NCI-H187 treated with DMSO at 0.1 percent for 48 hours (cell line): ENCODE data around the gene APOL2.
"Not testable (repeated sequence)": the region's sequence is repeated elsewhere in the genome, so short reads cannot be mapped to it uniquely, and the experiment has no call there.

Source experiments
- DNase-seq: peaks from one replicate; lab custom pipeline; 2025; lab: John Stamatoyannopoulos, UW

APOL2 gene

DNA sequence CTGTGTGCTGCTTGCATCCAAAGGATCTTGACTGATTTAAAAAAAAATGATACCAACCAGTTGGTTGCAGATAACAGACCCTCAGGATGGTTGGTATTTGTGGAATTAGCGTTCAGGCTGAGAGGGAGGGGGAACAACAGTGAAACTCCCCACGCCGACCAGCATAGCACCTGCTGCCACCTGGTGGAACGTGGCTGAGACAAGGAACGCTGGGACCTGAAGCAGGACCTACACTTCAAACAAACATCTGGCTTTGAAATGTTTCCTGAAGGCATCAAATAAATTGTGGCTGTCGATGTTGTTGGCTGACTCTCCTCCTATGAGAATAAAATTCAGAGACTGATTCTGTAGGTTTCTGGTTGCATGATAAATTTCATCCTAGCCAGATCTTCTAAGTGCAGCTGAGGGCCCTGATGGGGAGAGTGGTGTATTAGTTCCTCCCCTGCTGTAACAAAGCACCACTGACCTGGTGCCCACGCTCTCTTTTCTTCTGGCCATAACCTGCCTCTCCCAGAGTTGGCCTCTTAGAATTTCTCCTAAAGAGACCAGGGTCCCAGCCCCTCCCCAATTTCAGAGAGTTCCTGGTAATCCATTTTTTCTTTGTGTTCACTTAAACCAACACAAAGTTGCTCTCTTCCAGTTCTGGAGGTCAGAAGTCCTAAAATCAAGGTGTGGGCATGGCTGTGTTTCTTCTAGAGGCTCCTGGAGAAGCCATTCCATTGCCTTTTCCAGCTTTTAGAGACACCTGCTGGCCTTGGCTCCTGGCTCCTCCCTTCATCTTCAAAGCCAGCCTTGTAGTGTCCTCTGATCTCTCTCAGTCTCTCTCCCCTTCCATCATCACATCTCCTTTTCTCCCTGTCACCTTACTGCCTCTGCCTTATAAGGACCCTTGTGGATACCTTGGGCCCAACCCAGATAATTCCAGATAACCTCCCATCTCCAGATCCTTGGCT lies 17.3 kb downstream of the APOL2 start:
- DNase-seq = no peak

DNA sequence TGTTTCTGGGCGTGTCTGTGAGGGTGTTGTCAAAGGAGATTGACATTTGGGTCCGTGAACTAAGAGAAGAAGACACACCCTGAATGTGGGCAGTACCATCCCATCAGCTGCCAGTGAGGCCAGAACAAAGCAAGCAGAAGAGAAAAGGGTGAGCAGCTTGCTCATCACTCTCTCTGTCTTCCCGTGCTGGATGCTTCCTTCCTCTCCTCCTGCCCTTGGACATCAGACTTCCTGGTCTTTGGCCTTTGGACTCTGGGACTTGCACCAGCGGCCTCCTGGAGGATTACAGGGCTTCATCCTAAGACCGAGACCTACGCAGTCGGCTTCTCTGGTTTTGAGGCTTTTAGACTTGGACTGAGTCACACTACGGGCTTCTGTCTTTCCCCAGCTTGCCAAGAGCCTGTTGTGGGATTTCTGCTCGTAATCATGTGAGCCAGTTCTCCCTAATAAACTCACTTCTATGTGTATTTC lies 18.8 kb downstream of the APOL2 start:
- no peak for DNase-seq

DNA sequence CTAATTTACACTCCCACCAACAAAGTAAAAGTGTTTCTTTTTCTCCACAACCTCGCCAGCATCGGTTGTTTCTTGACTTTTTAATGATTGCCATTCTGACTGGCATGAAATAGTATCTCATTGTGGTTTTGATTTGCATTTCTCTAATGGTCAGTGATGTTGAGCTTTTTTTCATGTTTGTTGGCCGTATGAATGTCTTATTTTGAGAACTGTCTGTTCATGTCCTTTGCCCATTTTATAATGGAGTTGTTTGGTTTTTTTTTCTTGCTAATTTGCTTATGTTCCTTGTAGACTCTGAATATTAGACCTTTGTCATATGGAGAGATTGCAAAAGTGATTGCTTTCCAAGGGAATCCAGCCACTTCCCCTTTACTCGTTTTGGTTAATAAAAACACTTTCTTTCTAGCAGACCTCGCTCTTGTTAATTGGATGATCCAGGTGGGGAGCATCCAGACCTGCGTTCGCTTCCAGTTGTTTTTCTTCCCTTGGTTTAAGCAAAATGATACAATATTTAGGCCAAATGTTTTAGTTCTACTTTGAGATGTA lies 20.6 kb downstream of the APOL2 start:
- no peak for DNase-seq

DNA sequence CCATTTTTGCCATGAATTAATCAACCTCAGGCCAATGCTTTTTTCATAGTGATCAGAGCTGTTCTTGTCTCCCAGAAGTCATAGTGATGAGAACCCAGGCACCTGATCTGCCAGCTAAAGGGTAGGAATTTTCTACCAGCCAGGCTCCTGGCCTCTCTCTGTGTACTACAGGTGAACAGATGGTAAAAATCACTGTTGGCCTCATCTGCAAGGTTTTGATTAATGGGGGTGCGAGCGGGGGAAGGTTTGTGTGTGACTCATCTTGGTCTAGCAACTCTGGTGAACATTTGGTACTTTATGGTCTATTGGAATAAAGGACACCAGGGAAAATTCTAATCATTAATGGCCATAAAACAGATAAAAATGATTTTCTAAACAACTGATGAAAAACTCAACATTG lies 23.3 kb downstream of the APOL2 start:
- DNase-seq = no peak

DNA sequence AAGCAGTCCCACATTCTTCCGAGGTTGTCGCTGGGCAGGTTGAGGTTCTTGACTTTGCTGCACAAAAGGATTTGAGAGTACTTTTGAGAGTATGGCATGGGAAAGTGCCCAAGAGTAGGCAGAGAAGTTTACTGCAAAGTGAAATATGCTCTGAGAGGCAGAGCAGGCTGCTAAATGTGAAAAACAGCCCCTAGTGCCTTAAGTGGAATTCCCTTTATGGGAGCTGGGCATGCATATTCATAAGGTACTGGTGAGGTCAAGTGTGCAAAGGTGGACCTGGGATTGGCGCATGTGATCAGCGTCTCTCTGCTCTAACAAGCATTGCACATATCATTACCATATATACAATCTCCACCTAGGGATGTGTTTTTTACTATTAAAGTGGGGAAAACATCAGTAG lies 25.7 kb downstream of the APOL2 start:
- DNase-seq = no peak

DNA sequence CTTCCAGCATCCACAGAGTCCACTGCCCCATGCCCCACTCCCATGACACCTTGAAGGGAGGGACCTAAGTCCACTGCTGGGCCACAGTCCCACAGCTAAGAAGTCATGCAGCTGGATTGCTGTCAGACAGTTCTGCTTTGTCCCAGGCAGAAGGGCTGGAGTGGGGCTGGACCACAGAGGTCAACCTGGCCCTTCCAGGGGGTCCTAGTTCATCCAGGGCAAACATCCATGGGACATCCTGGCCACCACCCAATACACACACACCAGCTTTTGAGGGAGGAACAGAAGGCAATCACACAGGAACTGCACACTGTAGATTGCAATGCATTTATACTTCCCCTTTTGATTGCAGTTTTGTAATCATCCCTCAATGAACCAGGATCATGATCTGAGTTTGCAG lies 26.4 kb downstream of the APOL2 start:
- no peak for DNase-seq

DNA sequence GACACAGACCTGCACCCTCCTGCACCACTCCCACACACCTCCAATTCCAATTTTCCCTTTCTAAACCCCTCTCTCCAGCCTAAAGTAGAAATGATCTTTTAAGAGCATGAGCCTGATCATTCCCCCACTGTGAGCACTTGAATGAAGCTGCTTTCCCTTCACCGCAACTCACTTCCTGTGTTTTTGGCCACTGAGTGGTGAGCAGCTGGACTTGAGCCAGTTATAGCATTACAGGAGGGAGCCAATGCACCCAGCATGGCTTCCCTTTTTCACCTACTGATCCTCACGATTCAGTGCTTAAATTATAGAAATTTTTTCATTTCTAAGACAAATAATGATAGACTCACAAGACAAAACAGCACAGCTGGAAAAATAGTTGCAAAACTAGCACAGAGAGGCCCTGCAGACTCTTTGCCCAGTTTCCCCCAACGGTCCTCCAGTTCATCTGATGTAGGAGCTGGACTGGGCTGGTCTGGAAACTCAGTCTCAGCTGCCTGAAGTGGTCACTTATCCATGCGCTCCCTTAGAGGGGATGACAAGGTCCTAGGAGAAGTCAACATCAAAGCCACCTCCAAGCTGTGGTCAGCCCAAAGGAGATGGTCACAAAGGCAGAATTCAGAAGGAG lies 28.0 kb downstream of the APOL2 start:
- DNase-seq = no peak

DNA sequence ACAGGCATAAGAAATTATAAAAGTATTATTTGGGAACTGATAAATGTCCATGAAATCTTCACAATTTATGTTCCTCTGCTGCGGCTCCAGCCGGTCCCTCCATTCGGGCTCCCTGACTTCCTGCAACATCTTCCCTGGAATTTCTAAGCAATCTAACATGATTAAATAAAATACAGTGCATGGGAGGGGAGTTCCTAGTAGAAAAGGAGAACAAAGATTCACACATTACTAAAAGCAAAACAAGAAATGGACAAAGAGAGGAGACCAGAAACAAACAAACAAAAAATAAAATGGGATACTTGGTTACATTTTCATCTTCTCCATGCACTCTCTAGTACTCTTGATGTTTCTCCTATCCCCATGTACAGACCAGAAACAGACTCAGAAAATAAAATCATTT lies 29.1 kb downstream of the APOL2 start:
- DNase-seq = no peak

DNA sequence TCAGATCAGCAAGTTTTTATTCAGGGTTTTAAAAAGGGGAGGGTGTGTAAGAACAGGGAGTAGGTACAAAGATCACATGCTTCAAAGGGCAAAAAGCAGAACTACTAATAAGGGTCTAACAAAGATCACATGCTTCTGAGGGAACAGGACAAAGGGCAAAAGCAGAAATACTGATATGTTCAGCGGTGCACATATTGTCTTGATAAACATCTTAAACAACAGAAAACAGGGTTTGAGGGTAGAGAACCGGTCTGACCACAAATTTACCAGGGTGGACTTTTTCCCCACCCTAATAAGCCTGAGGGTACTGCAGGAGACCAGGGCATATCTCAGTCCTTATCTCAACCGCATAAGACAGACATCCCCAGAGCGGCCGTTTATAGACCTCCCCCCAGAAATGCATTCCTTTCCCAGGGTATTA lies 29.8 kb downstream of the APOL2 start:
- not testable (repeated sequence) for DNase-seq

DNA sequence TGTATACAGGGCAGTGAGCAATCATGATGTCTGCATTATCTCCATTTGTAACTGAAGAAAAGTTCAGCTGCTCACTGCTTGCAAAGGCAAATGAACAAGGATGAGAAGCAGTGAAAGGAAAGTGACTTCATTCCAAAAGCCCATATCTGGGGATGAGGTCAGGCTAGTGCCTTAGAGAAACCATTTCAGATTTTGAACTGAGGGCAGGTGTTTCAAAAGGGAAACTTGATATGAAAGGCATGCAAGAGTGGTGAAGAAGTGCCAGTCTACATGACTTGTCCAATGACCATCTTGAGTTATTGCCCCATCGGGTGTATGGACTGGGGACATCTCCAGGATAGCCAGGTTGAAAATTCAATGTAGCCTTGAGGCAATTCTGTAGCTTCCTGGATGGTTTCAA lies 30.4 kb downstream of the APOL2 start:
- no peak for DNase-seq

DNA sequence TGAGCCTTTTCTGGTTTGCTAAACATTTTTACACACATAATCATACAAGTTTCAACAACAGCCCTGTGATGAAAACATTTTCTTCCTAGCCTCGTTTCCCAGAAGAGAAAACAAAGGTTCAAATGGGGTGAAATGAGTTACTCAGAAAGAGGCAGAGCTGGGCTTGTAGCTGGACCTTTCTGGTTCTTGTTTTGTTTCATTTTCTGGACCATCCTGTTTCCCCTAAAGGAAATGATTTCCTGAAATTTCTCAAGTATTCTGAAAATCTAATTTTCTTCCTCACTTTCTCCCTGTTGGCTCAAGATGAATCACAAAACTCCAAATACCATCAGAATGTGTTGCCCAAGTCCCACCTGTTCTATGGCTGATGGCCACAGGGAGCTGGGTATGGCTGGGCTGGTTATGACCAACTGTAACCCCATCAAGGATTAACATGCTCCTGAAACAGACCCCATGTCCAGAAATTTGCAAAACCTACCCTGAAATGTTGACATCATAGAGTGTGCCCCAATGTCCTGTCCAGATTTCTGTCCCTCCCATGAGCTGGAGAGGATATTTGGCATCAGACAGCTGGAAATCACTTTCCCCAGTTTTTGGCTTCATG lies 31.1 kb downstream of the APOL2 start:
- DNase-seq = no peak

DNA sequence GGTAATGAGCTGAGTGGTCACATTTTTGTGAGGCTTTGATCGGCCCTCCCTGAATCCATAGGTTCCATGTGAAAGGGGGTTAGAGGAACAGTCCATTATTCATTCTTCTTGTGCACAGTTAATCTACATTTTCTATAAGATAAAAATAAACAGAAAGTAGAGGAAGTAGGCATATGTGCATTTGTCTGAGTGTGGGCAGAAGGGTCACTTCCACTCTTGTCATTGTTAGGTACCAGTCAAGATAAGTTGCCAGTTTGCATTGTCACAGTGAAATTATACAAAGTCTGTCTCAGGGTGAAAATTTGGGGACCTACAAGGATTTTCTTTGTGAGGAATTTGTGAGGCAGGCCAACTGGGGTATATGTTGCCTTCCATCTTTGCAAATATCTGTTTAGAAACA lies 33.1 kb downstream of the APOL2 start:
- no peak for DNase-seq

DNA sequence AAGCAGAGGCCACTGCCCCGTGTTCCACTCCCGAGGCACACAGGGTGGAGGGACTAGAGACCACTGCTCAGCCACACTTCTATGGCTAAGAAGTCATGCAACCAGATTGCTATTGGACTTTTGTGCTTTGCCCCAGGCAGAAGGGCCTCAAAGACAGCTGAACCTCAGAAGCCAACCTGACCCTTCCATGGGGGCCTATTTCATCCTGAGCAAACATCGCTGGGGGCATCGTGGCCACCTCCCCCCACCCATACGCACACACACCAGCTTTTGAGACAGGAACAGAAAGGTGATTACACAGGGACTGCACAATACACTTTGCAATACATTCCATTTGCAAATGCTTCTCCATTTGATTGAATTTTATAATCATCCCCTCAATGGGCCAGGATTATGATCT lies 33.8 kb downstream of the APOL2 start:
- not testable (repeated sequence) for DNase-seq

DNA sequence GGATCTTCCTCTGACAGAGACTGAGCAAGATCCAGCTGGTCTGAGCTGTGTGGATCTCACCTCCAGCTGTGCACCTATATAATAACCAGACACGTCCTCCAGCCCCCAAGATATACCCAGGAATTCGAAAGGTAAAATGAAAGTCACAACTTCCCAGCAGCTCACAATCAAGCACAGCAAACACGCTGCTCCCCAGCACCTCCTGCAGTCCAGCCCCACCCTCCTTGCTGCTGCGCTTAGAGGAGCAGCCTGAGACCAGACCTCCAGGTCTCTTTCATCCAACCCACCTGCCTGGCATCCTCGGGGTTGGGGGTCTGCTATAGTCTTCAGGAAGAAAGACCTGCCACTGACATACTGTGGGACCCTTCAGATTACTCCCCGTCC lies 34.7 kb downstream of the APOL2 start:
- no peak for DNase-seq

DNA sequence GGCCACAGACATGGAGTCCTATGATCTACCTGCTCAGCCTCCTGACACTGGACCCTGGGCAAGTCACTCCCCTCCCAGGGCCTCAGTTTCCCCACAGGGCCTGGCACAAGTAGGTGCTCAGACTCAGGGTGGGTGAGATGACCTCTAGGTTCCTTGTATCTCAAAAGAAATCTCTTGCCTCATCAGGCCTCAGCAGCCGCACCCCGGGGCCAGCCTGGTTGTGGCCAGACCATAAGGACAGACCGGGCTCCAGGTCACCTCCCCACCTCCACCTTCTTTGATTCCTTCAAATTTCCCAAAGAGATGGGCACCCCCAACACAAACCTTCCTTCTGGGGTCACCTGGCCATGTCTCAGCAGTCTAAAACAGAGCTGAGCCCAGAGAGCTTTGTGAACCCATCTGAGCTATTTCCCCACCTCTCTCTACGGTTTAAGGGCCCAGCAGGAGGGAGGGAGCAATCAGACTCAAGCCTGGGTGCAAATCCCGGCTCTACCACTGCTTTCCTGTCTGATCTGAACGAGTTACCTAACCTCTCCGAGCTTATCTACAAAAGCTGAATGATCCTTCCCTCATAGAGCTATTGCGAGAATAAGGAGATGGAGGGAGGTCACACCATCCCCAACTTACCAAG lies 35.2 kb downstream of the APOL2 start:
- no peak for DNase-seq

DNA sequence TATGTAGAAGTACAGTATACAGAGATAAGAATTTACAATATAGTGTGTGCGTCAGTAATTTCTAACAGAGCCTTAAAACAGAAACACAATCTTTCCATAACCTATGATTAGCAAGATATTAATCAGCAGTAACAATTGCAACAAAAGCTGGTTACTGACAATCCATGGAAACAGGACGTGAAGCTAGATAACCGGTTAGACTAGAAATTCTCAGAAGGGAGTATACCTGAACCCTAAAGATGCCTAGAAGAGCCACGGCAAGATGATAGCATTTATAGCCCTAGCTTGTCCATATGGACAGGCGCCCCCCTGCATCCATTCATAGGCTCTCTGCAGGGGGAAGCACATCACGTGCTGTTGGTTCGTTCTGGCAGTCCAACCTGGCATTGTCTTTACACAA lies 35.9 kb downstream of the APOL2 start:
- DNase-seq = not testable (repeated sequence)

DNA sequence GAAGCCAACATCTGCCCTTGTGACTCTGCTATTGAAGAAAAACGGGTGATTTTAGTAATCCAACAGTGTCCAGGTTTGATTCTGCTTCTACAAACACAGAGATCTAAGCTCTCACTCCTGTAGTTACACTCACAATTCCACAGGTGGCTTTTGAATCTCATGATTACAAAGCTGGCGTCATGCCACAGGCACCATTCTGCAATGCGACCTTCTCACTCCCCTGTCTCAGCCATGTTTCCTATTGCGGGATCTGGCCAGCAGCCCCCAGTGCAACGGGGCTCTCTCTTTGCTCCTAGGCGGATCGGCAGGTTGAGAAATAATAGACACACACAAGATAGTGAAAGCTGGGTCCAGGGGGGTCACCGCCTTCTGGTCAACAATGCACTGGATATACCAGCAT lies 36.4 kb downstream of the APOL2 start:
- DNase-seq = not testable (repeated sequence)

DNA sequence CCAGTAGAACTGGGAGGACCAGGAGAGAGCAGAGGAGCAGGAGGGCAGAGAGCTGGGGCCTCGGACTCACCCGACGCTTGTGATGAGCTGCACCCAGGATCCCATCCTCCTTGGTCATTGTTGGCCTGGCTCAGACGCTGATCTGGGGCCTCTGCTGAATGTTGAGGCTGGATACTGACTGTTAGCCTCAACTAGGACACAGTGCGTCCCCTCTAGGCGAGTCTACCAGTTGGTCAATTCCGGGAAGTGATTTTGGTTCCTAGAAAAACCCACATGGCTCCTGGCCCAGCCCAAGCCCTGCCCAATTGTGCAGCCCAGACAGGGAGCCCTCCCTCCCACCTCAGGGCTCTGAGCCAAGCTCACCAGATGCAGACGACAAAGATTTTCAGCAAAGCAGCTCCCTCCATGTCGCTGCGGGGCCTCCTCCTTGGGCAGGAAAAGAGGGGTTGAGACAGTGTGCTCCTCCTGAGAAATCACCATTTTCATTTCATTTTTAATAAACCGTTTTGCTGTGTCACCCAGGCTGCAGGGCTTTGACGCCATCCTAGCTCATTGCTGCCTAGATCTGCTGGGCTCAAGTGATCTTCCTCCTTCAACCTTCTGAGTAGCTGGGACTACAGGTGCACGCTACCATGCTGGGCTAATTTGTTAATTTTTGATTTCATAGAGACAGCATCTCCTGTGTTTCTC lies 37.6 kb downstream of the APOL2 start, which contains the start of gene APOL4:
APOL4 (minus strand) TSS at position 180 of the 690 bp plus-strand sequence; CDS start at position 105, 75 bp downstream.
- no peak for DNase-seq

DNA sequence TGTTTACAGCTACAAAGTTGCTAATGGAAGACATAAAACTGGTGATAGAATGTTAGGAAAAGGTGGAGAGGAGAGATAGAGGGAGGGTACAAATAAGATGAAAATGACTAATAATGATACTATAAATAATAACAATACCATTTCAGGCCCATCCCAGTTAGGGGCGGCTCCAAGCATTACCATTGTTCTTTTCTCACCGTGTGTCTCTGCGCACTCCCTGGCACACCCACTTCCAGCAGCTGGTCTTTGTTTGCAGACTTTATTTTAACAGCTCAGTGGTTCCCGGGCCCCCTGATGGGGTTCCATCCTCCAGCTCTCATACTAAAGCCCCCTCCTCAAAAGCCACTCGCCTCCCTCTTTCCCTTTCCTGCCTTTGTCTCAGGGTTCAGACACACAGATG lies 38.3 kb downstream of the APOL2 start:
- not testable (repeated sequence) for DNase-seq

DNA sequence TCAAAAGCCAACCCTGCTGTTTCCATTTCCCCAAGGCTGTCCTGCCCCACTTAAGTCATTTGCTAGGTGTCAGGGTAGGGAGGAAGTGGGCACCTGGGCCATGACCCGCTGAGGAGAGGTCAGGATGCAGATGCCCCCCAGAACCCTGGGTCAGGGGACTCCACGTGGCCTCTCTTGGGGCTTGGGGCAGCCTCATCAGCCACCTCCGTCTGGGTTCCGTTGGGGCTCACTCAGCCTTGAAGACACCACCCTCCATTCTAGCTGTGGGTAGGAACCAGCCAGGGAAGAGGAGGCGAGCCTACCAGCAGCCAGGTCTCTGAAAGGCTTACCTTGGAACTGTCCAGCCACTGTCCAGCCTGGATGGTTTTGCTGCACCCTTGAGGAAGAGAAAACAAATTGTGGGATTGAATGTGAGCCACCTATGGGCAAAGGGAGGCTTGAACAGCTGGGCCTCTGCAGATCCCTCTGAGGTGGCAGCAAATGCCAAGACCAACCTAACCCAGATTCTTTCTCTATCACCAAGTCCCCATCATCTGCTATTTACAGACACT lies 40.3 kb downstream of the APOL2 start:
- no peak for DNase-seq

DNA sequence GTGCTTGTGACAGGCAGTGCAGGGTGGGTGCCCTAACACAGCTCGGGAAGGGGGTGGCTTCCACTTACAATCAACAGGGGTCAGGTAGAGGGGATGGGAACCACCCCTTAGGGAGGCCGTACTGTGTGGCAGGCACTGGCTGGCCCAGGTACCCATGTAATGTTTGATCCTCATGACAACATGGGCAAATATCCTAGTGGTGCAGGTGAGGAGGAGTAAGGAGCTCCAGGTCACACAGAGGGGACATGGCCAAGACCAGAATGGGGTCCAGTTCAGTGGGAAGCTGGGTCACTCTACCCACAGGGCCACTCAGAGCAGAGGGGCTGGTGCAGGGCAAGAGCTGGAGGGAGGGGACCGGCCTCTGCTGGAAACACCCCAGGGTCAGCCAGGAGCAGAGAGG lies 40.8 kb downstream of the APOL2 start:
- no peak for DNase-seq
